ENCODE results near the gene ANKZF1. TPM values are rescaled to one million over a fixed set of nuclear protein-coding genes. Genes with fewer than 3 reads are reported as not detected.
A peak's percentile ranks its signal among the peaks of the same experiment; 100 is the strongest.

The ANKZF1 gene
- total and polyA plus RNA-seq, 2 of the 4 experiments (the other 2 are of a cell fraction), result 18.6 to 33.8 TPM

- dilution Hi-C loops (cut with HindIII; ENCODE audit: low sequenced_read_pairs, unreplicated experiment) (no loop called here), in situ Hi-C loops (cut with MboI; ENCODE audit: low sequenced_read_pairs) (loop anchor here (5.0 kb wide), 1 partner anchor 37 kb away; the partner anchor contains the start of gene SLC23A3), intact Hi-C loops (cut with micrococcal nuclease) (no loop called here)
- ChIA-PET POLR2A (ENCODE audit: unreplicated experiment) (no interaction called here), CTCF (no interaction called here)
- WGBS, 2 experiments (ENCODE audit: extremely low coverage in 2 of 2, insufficient read length in 1 of 2), result 90% methylated on average over 2 of the region's 18 CpGs; no CpG with 5 or more reads in 1 of the 2 experiments
- Histone ChIP-seq H3K4me1 (ENCODE audit: control insufficient read depth, insufficient read depth, low read length) (peaks cover 16% of the 10 kb centered on the region), H3K9me1 (ENCODE audit: insufficient read depth, low read length) (peaks cover 8% of the 10 kb centered on the region; the same call in 1 of the 2 replicates), H3K27me3 (ENCODE audit: control insufficient read depth, insufficient read depth, low read length) (no peaks in the 10 kb centered on the region), H4K91ac (ENCODE audit: insufficient read depth, low read depth, low read length) (no peak overlapping the region), H3K56ac (ENCODE audit: extremely low read depth, insufficient read depth, low read length) (no peak overlapping the region), H2AFZ (replicated peaks; ENCODE audit: low read length, poor library complexity) (peak overlapping the region; percentile 46), H2BK5ac (ENCODE audit: low read depth, low read length, poor library complexity, severe bottlenecking) (no peak overlapping the region), H3K18ac (ENCODE audit: low read depth, low read length) (no peak overlapping the region), H3K9ac (ENCODE audit: low read depth, low read length) (no peak overlapping the region), H3K14ac (replicated peaks; ENCODE audit: low read depth, low read length) (no peak overlapping the region), H3K4me2 (ENCODE audit: low read depth, low read length) (no peak overlapping the region), H2BK15ac (ENCODE audit: low read depth, low read length) (no peak overlapping the region), H3K23ac (ENCODE audit: low read depth, low read length) (no peak overlapping the region), H3K4me3 (ENCODE audit: insufficient read depth, low read depth, low read length) (no peak overlapping the region), H4K5ac (ENCODE audit: low read depth, low read length) (no peak overlapping the region), H3K79me1 (ENCODE audit: low read depth in 1 of 2, low read length in 2 of 2) (peaks cover 5 to 23% of the 10 kb centered on the region in 2 experiments; a peak in 3 of 4 replicates), H3K4ac (ENCODE audit: low read depth, low read length) (no peak overlapping the region), H4K8ac (ENCODE audit: low read depth in 2 of 2, low read length in 2 of 2) (no peak overlapping the region), H2BK20ac (ENCODE audit: low read depth, low read length) (no peak overlapping the region), H3K9me3 (ENCODE audit: control insufficient read depth, insufficient read depth, low read length) (no peaks in the 10 kb centered on the region), H2AK9ac (replicated peaks; ENCODE audit: low read depth, low read length, poor library complexity) (no peak overlapping the region), H2BK120ac (ENCODE audit: low read depth, low read length) (no peak overlapping the region), H4K20me1 (ENCODE audit: insufficient read depth, low read length) (peaks cover 9% of the 10 kb centered on the region; the same call in 1 of the 2 replicates), H3K36me3 (ENCODE audit: control insufficient read depth, insufficient read depth, low read length) (peaks cover 49% of the 10 kb centered on the region), H3K27ac (ENCODE audit: insufficient read depth, low read length) (no peak overlapping the region), H2AK5ac (ENCODE audit: low read depth, low read length) (no peak overlapping the region)
- DNase-seq (no peak), ATAC-seq (ENCODE audit: low read depth) (no peak)
- no TSS peak for BruUV-seq (replicated peaks)
- no peak for TF ChIP-seq CTCF (conservative IDR thresholded peaks at IDR 0.05; ENCODE audit: low read depth, low read length)
- TF ChIP-seq RCOR1 (IDR thresholded peaks at IDR 0.05; ENCODE audit: insufficient replicate concordance, low read length), result no peak
- TF ChIP-seq RFX5 (IDR thresholded peaks at IDR 0.05; ENCODE audit: low read depth, low read length), result no peak
- no peak for TF ChIP-seq USF2 (IDR thresholded peaks at IDR 0.05; ENCODE audit: low read depth, low read length)
- TF ChIP-seq FOS (IDR thresholded peaks at IDR 0.05; ENCODE audit: low read depth, low read length), result no peak
These were observed 20.1 kb upstream of the ANKZF1 start for GRCh38 chr2:219209236-219210195.
